ENCODE results near the gene SLC29A2.

- no peak for TF ChIP-seq CTCF (IDR thresholded peaks at IDR 0.05)
- TF ChIP-seq EP300 (IDR thresholded peaks at IDR 0.05), result no peak
These were observed 11.0 kb downstream of the SLC29A2 start for GRCh38 chr11:66360406-66361073.

Data from tibial nerve (tissue), 4 donors.